HEK293 (cell line): ENCODE data around the gene PPFIA3.

Experiments used
- HOXC10 ChIP-seq: sonication (generic); formaldehyde crosslinking; IDR thresholded peaks from 2 replicates; pipeline ENCODE4 v1.8.1; 2023; ENCODE audit warnings: mild to moderate bottlenecking, missing genetic modification reagents
- PRDM2 ChIP-seq: fragments of 450-650 bp; formaldehyde crosslinking; IDR thresholded peaks from 2 replicates; pipeline ENCODE4 v1.5.1; 2016; ENCODE audit warnings: missing biosample characterization, missing genetic modification characterization, borderline replicate concordance
- REST ChIP-seq: fragments of 450-650 bp; formaldehyde crosslinking; IDR thresholded peaks from 2 replicates; pipeline ENCODE4 v1.5.1; 2016; ENCODE audit warnings: missing biosample characterization, missing genetic modification characterization
- SCRT1 ChIP-seq: fragments of 450-650 bp; formaldehyde crosslinking; IDR thresholded peaks from 2 replicates; pipeline ENCODE4 v1.5.1; 2016; ENCODE audit warnings: missing biosample characterization, missing genetic modification characterization, borderline replicate concordance
- ZBTB20 ChIP-seq: fragments of 450-650 bp; formaldehyde crosslinking; IDR thresholded peaks from 2 replicates; pipeline ENCODE4 v1.5.1; 2016; ENCODE audit warnings: missing biosample characterization, missing genetic modification characterization
- ZNF324 ChIP-seq: fragments of 450-650 bp; formaldehyde crosslinking; IDR thresholded peaks from 2 replicates; pipeline ENCODE4 v1.5.1; 2016; ENCODE audit warnings: missing biosample characterization, missing genetic modification characterization
- ZNF544 ChIP-seq: fragments of 450-650 bp; formaldehyde crosslinking; IDR thresholded peaks from 2 replicates; pipeline ENCODE4 v1.5.0; 2017; ENCODE audit warnings: missing biosample characterization, missing genetic modification characterization
- ZNF580 ChIP-seq: fragments of 450-650 bp; formaldehyde crosslinking; IDR thresholded peaks from 2 replicates; pipeline ENCODE4 v1.5.1; 2016; ENCODE audit warnings: missing biosample characterization, missing genetic modification characterization
- ZNF596 ChIP-seq: fragments of 450-650 bp; IDR thresholded peaks from 2 replicates; pipeline ENCODE4 v1.5.0; 2018; ENCODE audit warnings: missing biosample characterization, mild to moderate bottlenecking, missing genetic modification characterization, moderate library complexity
- ZNF623 ChIP-seq: fragments of 450-650 bp; formaldehyde crosslinking; IDR thresholded peaks from 2 replicates; pipeline ENCODE4 v1.5.1; 2016; ENCODE audit warnings: missing biosample characterization, missing genetic modification characterization
- ZNF629 ChIP-seq: fragments of 450-650 bp; formaldehyde crosslinking; IDR thresholded peaks from 2 replicates; pipeline ENCODE4 v1.5.1; 2017; ENCODE audit warnings: missing biosample characterization, missing genetic modification characterization
- ZNF639 ChIP-seq: fragments of 450-650 bp; formaldehyde crosslinking; IDR thresholded peaks from 2 replicates; pipeline ENCODE4 v1.5.1; 2016; ENCODE audit warnings: missing biosample characterization, missing genetic modification characterization
- ZNF701 ChIP-seq: fragments of 450-650 bp; formaldehyde crosslinking; IDR thresholded peaks from 2 replicates; pipeline ENCODE4 v1.5.1; 2016; ENCODE audit warnings: missing biosample characterization, missing genetic modification characterization
- ZNF792 ChIP-seq: fragments of 450-650 bp; formaldehyde crosslinking; IDR thresholded peaks from 2 replicates; pipeline ENCODE4 v1.5.1; 2016; ENCODE audit warnings: missing biosample characterization, missing genetic modification characterization
- ZNF837 ChIP-seq: fragments of 450-650 bp; formaldehyde crosslinking; IDR thresholded peaks from 2 replicates; pipeline ENCODE4 v1.5.1; 2016; ENCODE audit warnings: missing biosample characterization, missing genetic modification characterization

PPFIA3 gene

GRCh38 chr19:49084206-49085019 lies 34.9 kb upstream of the PPFIA3 start (continued):
- no peak for TF ChIP-seq ZNF596 (tag by site-specific recombination)
- TF ChIP-seq SCRT1 = no peak
- TF ChIP-seq ZBTB20 (tag by site-specific recombination) = no peak
- TF ChIP-seq ZNF629 = no peak
- TF ChIP-seq ZNF792 (tag by site-specific recombination) = no peak
- no peak for TF ChIP-seq HOXC10 (CRISPR knock-in tag)
- TF ChIP-seq ZNF623 (tag by site-specific recombination) = peak; percentile 30; the same call in 1 of the 2 replicates
- TF ChIP-seq ZNF639 (tag by site-specific recombination) = no peak
- no peak for TF ChIP-seq ZNF544 (tag by site-specific recombination)
- TF ChIP-seq PRDM2 (tag by site-specific recombination) = no peak
- TF ChIP-seq ZNF324 (tag by site-specific recombination) = 0 out of 2 replicates have a peak, but pooled peaks have one; percentile 18
- no peak for TF ChIP-seq ZNF580 (tag by site-specific recombination)
- TF ChIP-seq ZNF837 (tag by site-specific recombination) = no peak
- no peak for TF ChIP-seq REST (tag by site-specific recombination)
- TF ChIP-seq ZNF701 (tag by site-specific recombination) = no peak
